ENCODE measurements around the gene PCDH17.

- no peak for TF ChIP-seq POLR2A (IDR thresholded peaks at IDR 0.05)
- no peak for TF ChIP-seq CTCF (IDR thresholded peaks at IDR 0.05)
Measured at GRCh38 chr13:57637515-57637914, 6.0 kb downstream of the PCDH17 start.
